ENCODE data around the gene POLR1A.

Gene POLR1A

GRCh38 chr2:86003967-86004366 is 101.7 kb downstream of the POLR1A start:
- intact Hi-C loops (cut with micrococcal nuclease) = no loop called here
- Mint-ChIP-seq H3K27ac (no peak overlapping the region), H3K4me1 (ENCODE audit: low read depth) (peaks cover 44% of the 10 kb centered on the region), H3K4me3 (no peak overlapping the region), H3K36me3 (ENCODE audit: low read depth) (no peaks in the 10 kb centered on the region), H3K9me3 (peaks cover 21% of the 10 kb centered on the region), H3K27me3 (no peaks in the 10 kb centered on the region)

GRCh38 chr2:86003104-86003503 is 102.6 kb downstream of the POLR1A start:
- intact Hi-C loops (cut with micrococcal nuclease) = no loop called here
- H3K4me1 Mint-ChIP-seq (ENCODE audit: low read depth) = peaks cover 52% of the 10 kb centered on the region
- H3K27me3 Mint-ChIP-seq = no peaks in the 10 kb centered on the region
- no peaks in the 10 kb centered on the region for H3K36me3 Mint-ChIP-seq (ENCODE audit: low read depth)
- no peak overlapping the region for H3K4me3 Mint-ChIP-seq
- no peak overlapping the region for H3K27ac Mint-ChIP-seq
- peaks cover 21% of the 10 kb centered on the region for H3K9me3 Mint-ChIP-seq

GRCh38 chr2:86002375-86002774 is 103.3 kb downstream of the POLR1A start:
- H3K36me3 Mint-ChIP-seq (ENCODE audit: low read depth) = no peaks in the 10 kb centered on the region
- peaks cover 21% of the 10 kb centered on the region for H3K9me3 Mint-ChIP-seq
- peaks cover 57% of the 10 kb centered on the region for H3K4me1 Mint-ChIP-seq (ENCODE audit: low read depth)
- no peaks in the 10 kb centered on the region for H3K27me3 Mint-ChIP-seq
- no peak overlapping the region for H3K27ac Mint-ChIP-seq
- intact Hi-C loops (cut with micrococcal nuclease) = no loop called here
- no peak overlapping the region for H3K4me3 Mint-ChIP-seq

- peak overlapping the region; percentile 85 for H3K27ac Mint-ChIP-seq
- no peaks in the 10 kb centered on the region for H3K27me3 Mint-ChIP-seq
- no peaks in the 10 kb centered on the region for H3K36me3 Mint-ChIP-seq (ENCODE audit: low read depth)
- H3K4me3 Mint-ChIP-seq = no peak overlapping the region
- H3K9me3 Mint-ChIP-seq = peaks cover 15% of the 10 kb centered on the region
- intact Hi-C loops (cut with micrococcal nuclease) = no loop called here
- peaks cover 67% of the 10 kb centered on the region for H3K4me1 Mint-ChIP-seq (ENCODE audit: low read depth)
These were observed 104.4 kb downstream of the POLR1A start for GRCh38 chr2:86001326-86001725.

GRCh38 chr2:86000938-86001312 is 104.8 kb downstream of the POLR1A start:
- Mint-ChIP-seq H3K27me3 (no peaks in the 10 kb centered on the region), H3K9me3 (peaks cover 11% of the 10 kb centered on the region), H3K4me3 (no peak overlapping the region), H3K4me1 (ENCODE audit: low read depth) (peaks cover 71% of the 10 kb centered on the region), H3K27ac (peak overlapping the region; percentile 85), H3K36me3 (ENCODE audit: low read depth) (no peaks in the 10 kb centered on the region)
- intact Hi-C loops (cut with micrococcal nuclease) = no loop called here

- H3K9me3 Mint-ChIP-seq = peaks cover 9% of the 10 kb centered on the region
- H3K36me3 Mint-ChIP-seq (ENCODE audit: low read depth) = no peaks in the 10 kb centered on the region
- no peaks in the 10 kb centered on the region for H3K27me3 Mint-ChIP-seq
- peak overlapping the region; percentile 64 for H3K4me3 Mint-ChIP-seq
- peaks cover 77% of the 10 kb centered on the region for H3K4me1 Mint-ChIP-seq (ENCODE audit: low read depth)
- H3K27ac Mint-ChIP-seq = peak overlapping the region; percentile 85
- intact Hi-C loops (cut with micrococcal nuclease) = no loop called here
These were observed 105.4 kb downstream of the POLR1A start for GRCh38 chr2:86000131-86000937.

GRCh38 chr2:85999061-85999831 is 106.4 kb downstream of the POLR1A start:
- intact Hi-C loops (cut with micrococcal nuclease) = loop anchor here (2.0 kb wide), 1 partner anchor 40 kb away; no protein-coding TSS in a partner anchor
- H3K4me1 Mint-ChIP-seq (ENCODE audit: low read depth) = peaks cover 79% of the 10 kb centered on the region

GRCh38 chr2:85998071-85998991 is 107.4 kb downstream of the POLR1A start:
- H3K4me3 Mint-ChIP-seq = peak overlapping the region; percentile 32
- no peaks in the 10 kb centered on the region for H3K27me3 Mint-ChIP-seq
- peaks cover 80% of the 10 kb centered on the region for H3K4me1 Mint-ChIP-seq (ENCODE audit: low read depth)
- H3K9me3 Mint-ChIP-seq = no peaks in the 10 kb centered on the region
- peak overlapping the region; percentile 85 for H3K27ac Mint-ChIP-seq
- no peaks in the 10 kb centered on the region for H3K36me3 Mint-ChIP-seq (ENCODE audit: low read depth)
- intact Hi-C loops (cut with micrococcal nuclease) = loop anchor here (2.0 kb wide), 1 partner anchor 40 kb away; no protein-coding TSS in a partner anchor

More at GRCh38 chr2:85999061-85999831, 106.4 kb downstream of the POLR1A start:
- Mint-ChIP-seq H3K27ac (peak overlapping the region; percentile 85), H3K27me3 (no peaks in the 10 kb centered on the region), H3K36me3 (ENCODE audit: low read depth) (no peaks in the 10 kb centered on the region), H3K4me3 (peak overlapping the region; percentile 64), H3K9me3 (no peaks in the 10 kb centered on the region)

GRCh38 chr2:85997017-85997970 is 108.4 kb downstream of the POLR1A start:
- peak overlapping the region; percentile 85 for H3K27ac Mint-ChIP-seq
- peaks cover 78% of the 10 kb centered on the region for H3K4me1 Mint-ChIP-seq (ENCODE audit: low read depth)
- no peaks in the 10 kb centered on the region for H3K9me3 Mint-ChIP-seq
- H3K4me3 Mint-ChIP-seq = peak overlapping the region; percentile 2
- intact Hi-C loops (cut with micrococcal nuclease) = no loop called here
- H3K36me3 Mint-ChIP-seq (ENCODE audit: low read depth) = no peaks in the 10 kb centered on the region
- H3K27me3 Mint-ChIP-seq = no peaks in the 10 kb centered on the region

- H3K27me3 Mint-ChIP-seq = no peaks in the 10 kb centered on the region
- peak overlapping the region; percentile 2 for H3K4me3 Mint-ChIP-seq
- H3K9me3 Mint-ChIP-seq = no peaks in the 10 kb centered on the region
- H3K27ac Mint-ChIP-seq = peak overlapping the region; percentile 85
- H3K36me3 Mint-ChIP-seq (ENCODE audit: low read depth) = no peaks in the 10 kb centered on the region
- intact Hi-C loops (cut with micrococcal nuclease) = no loop called here
- H3K4me1 Mint-ChIP-seq (ENCODE audit: low read depth) = peaks cover 79% of the 10 kb centered on the region
These were observed 109.1 kb downstream of the POLR1A start for GRCh38 chr2:85996591-85996990.

GRCh38 chr2:85995648-85996529 is 109.8 kb downstream of the POLR1A start:
- H3K4me1 Mint-ChIP-seq (ENCODE audit: low read depth) = peaks cover 75% of the 10 kb centered on the region
- no peak overlapping the region for H3K4me3 Mint-ChIP-seq
- intact Hi-C loops (cut with micrococcal nuclease) = no loop called here
- H3K36me3 Mint-ChIP-seq (ENCODE audit: low read depth) = no peaks in the 10 kb centered on the region
- no peaks in the 10 kb centered on the region for H3K27me3 Mint-ChIP-seq
- peak overlapping the region; percentile 85 for H3K27ac Mint-ChIP-seq
- no peaks in the 10 kb centered on the region for H3K9me3 Mint-ChIP-seq

All from dendritic cell treated with granulocyte-macrophage colony-stimulating factor and Interleukin-4, amounts not matched to agents 40 ng/mL and 50 ng/mL, for 4 days (primary cell).